ENCODE results near the gene SORBS2. TPM values are rescaled to one million over a fixed set of nuclear protein-coding genes. Genes with fewer than 3 reads are reported as not detected.

The SORBS2 gene
- total RNA-seq, 1 experiment from 2014 or later = 44.5 TPM

- H3K9me3 Mint-ChIP-seq = peaks cover 9% of the 10 kb centered on the region
- H3K36me3 Mint-ChIP-seq = peaks cover 12% of the 10 kb centered on the region
- ChIA-PET CTCF (no interaction called here), POLR2A (no interaction called here)
- H3K4me3 Mint-ChIP-seq = no peak overlapping the region
- peaks cover 19% of the 10 kb centered on the region for H3K4me1 Mint-ChIP-seq
- ATAC-seq = no peak
- TF ChIP-seq ETV6 (CRISPR knock-in tag; IDR thresholded peaks at IDR 0.05) (no peak), ZBTB43 (CRISPR knock-in tag; IDR thresholded peaks at IDR 0.05) (no peak), GABPB1 (CRISPR knock-in tag; IDR thresholded peaks at IDR 0.05) (no peak), ZNF671 (CRISPR knock-in tag; IDR thresholded peaks at IDR 0.05) (no peak), NR3C1 (CRISPR knock-in tag; conservative IDR thresholded peaks at IDR 0.05; ENCODE audit: low read depth) (no peak), SMAD3 (CRISPR knock-in tag; IDR thresholded peaks at IDR 0.05; ENCODE audit: borderline replicate concordance) (no peak), ARID4B (CRISPR knock-in tag; IDR thresholded peaks at IDR 0.05; ENCODE audit: borderline replicate concordance) (no peak)
- no peaks in the 10 kb centered on the region for H3K27me3 Mint-ChIP-seq (ENCODE audit: low read depth)
- no peak overlapping the region for H3K27ac Mint-ChIP-seq
- no peak for DNase-seq (ENCODE audit: low spot score)
Measured at GRCh38 chr4:185840201-185840600, 28.2 kb upstream of the SORBS2 start.

GRCh38 chr4:185839770-185840169 lies 27.8 kb upstream of the SORBS2 start:
- H3K4me3 Mint-ChIP-seq = no peak overlapping the region
- peaks cover 10% of the 10 kb centered on the region for H3K36me3 Mint-ChIP-seq
- H3K4me1 Mint-ChIP-seq = peaks cover 23% of the 10 kb centered on the region
- ChIA-PET CTCF (no interaction called here), POLR2A (no interaction called here)
- TF ChIP-seq ELF4 (CRISPR knock-in tag; IDR thresholded peaks at IDR 0.05; ENCODE audit: low read depth) (no peak), ARID4B (CRISPR knock-in tag; IDR thresholded peaks at IDR 0.05; ENCODE audit: borderline replicate concordance) (no peak), HMGA2 (CRISPR knock-in tag; IDR thresholded peaks at IDR 0.05) (no peak), ATF1 (CRISPR knock-in tag; IDR thresholded peaks at IDR 0.05) (no peak), CREB1 (CRISPR knock-in tag; IDR thresholded peaks at IDR 0.05) (no peak), NR1H2 (CRISPR knock-in tag; IDR thresholded peaks at IDR 0.05) (no peak), ZSCAN18 (CRISPR knock-in tag; IDR thresholded peaks at IDR 0.05) (no peak), ZNF232 (CRISPR knock-in tag; IDR thresholded peaks at IDR 0.05) (no peak), KAT7 (CRISPR knock-in tag; IDR thresholded peaks at IDR 0.05; ENCODE audit: borderline replicate concordance) (no peak), SOX15 (CRISPR knock-in tag; IDR thresholded peaks at IDR 0.05) (no peak), E2F4 (CRISPR knock-in tag; IDR thresholded peaks at IDR 0.05; ENCODE audit: borderline replicate concordance, low read depth) (no peak)
- peaks cover 8% of the 10 kb centered on the region for H3K9me3 Mint-ChIP-seq
- H3K27me3 Mint-ChIP-seq (ENCODE audit: low read depth) = no peaks in the 10 kb centered on the region
- no peak overlapping the region for H3K27ac Mint-ChIP-seq
- DNase-seq (ENCODE audit: low spot score) = no peak
- ATAC-seq = peak; percentile 5

Measured in WTC11 (cell line).